Coronary artery (tissue), 2 donors: Measurements from ENCODE around the gene MAP6.

Experiments
- DNase-seq: peaks from one replicate; pipeline ENCODE4 v3.0.0-alpha.2; 2017; ENCODE audit warnings: low spot score
- H3K27ac ChIP-seq, 2 donors: fragments of 200-600 bp; sonication (generic); one replicate each; pipeline ENCODE4 v1.5.1; 2016 to 2019
- H3K4me3 ChIP-seq: fragments of 200-600 bp; sonication (generic); 2 replicates; pipeline ENCODE4 v1.5.1; 2016; ENCODE audit warnings: mild to moderate bottlenecking, moderate library complexity
- TF ChIP-seq, protein P1 (sequence below): fragments of 200-600 bp; sonication (generic); IDR thresholded peaks from one replicate; pipeline ENCODE4 v1.5.1; 2019; ENCODE audit warnings: antibody characterized with exemption

MAP6 gene

DNA sequence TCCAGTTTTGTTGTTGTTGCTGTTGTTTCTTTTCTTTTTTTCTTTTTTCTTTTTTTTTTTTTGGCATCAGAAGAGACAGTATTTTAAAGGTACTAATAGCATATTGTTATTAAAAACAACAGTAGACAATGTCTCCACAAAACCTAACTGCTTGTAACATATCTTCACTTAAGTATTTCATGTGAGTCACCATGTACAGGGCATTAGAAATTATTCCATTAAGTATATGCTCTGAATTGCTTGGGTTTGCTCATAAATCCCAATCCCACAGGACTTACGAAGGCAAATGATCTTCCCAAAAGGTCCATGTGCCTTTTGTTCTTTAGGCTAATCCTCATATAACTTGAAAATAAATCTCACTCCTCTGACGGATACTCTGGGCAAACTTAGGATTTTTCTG is 35.9 kb downstream of the MAP6 start:
- H3K27ac ChIP-seq: no peak overlapping the region

DNA sequence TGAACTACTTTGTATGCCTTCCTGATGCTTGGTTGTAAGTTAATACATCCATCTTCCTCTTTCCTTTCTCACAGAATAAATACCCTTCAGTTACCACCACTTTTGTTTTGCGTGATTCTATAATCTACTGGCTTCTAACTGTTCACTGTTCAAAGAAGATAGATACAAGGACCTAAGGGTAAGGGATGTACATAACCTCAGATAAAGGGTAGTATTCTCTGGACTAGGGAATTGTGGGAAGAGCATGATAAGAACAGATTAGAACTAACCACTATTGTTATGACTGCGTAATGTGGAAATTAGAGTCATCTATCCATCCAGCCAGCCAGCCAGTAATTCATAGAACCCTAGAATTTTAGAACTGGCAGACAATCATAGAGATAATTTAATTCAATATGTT is 36.4 kb downstream of the MAP6 start:
- DNase-seq: no peak

More for the DNA sequence above, 35.9 kb downstream of the MAP6 start:
- H3K4me3 ChIP-seq: no peak overlapping the region
- TF ChIP-seq, protein P1, sequence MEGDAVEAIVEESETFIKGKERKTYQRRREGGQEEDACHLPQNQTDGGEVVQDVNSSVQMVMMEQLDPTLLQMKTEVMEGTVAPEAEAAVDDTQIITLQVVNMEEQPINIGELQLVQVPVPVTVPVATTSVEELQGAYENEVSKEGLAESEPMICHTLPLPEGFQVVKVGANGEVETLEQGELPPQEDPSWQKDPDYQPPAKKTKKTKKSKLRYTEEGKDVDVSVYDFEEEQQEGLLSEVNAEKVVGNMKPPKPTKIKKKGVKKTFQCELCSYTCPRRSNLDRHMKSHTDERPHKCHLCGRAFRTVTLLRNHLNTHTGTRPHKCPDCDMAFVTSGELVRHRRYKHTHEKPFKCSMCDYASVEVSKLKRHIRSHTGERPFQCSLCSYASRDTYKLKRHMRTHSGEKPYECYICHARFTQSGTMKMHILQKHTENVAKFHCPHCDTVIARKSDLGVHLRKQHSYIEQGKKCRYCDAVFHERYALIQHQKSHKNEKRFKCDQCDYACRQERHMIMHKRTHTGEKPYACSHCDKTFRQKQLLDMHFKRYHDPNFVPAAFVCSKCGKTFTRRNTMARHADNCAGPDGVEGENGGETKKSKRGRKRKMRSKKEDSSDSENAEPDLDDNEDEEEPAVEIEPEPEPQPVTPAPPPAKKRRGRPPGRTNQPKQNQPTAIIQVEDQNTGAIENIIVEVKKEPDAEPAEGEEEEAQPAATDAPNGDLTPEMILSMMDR: no peak
- no peak for DNase-seq

DNA sequence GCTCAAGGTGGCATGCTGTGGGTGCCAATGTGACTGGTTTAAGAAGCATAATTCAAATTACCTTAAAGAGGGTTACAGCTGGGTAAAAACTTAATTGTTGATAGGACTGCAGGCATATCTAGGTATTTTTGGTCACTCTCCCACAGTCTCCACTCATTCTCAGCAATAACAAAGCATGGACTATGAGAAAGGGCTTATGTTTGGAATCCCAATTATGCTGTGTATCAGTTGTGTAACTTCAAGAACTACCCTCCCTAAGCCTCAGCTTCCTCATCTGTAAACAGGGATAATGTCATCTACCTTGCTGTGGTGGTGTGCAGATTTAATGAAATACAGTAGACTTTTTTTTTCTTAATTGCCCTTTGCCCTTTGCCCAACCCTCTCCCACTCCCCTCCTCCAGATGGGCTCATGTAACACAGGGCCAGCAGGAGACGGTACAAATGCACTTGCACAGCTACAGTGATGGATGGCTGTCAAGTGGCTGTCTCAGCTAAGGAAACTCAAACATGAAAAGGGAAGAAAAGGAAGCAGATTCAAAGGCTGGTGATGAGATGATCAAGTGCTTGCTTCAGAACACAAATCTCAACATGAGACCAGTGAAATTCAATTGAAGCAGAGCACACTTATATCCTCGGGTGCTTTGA is 37.6 kb downstream of the MAP6 start:
- no peak for DNase-seq
- Histone ChIP-seq H3K4me3 (no peak overlapping the region), H3K27ac (no peak overlapping the region)

More for the DNA sequence above, 36.4 kb downstream of the MAP6 start:
- Histone ChIP-seq H3K4me3 (no peak overlapping the region), H3K27ac (no peak overlapping the region)
- TF ChIP-seq, protein P1: no peak

DNA sequence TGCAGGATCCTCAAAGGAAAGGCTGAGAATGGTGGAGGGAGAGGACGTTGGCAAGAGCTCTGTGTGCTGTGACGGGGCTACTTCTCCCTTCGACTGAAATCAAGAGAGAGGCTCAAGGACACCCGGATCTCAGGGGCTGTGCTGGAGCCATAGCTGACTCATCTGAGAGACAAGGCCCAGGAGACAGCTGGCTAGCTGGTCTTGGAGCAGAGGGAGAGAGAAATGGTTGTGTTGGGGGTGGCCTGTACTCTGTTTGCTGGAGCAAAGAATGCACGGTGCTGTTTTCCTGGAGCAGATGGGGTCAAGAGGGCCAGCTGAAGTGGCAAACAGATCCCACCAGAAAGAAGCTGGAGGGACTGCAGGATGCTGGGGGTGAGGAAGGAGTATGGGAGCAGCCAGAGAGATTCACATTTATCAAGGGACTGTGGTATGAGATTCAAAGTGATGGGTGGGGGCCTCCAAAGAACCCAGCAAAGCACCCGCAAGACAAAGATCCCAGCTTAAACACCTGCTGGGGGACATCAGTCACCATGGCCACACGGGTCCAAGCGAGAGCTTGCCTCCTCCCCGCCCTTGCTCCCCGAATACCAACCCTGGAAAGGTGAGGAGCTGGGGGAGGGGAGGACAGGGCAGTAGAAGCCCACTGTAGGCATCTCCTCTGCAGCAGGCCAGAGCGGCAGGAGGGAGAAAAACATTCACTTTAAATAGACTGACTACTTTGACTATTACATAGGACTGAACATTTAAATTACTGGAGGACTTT is 40.8 kb downstream of the MAP6 start:
- Histone ChIP-seq H3K4me3 (no peak overlapping the region), H3K27ac (no peak overlapping the region)
- no peak for DNase-seq
- TF ChIP-seq, protein P1: no peak

More for the DNA sequence above, 37.6 kb downstream of the MAP6 start:
- TF ChIP-seq, protein P1: no peak

DNA sequence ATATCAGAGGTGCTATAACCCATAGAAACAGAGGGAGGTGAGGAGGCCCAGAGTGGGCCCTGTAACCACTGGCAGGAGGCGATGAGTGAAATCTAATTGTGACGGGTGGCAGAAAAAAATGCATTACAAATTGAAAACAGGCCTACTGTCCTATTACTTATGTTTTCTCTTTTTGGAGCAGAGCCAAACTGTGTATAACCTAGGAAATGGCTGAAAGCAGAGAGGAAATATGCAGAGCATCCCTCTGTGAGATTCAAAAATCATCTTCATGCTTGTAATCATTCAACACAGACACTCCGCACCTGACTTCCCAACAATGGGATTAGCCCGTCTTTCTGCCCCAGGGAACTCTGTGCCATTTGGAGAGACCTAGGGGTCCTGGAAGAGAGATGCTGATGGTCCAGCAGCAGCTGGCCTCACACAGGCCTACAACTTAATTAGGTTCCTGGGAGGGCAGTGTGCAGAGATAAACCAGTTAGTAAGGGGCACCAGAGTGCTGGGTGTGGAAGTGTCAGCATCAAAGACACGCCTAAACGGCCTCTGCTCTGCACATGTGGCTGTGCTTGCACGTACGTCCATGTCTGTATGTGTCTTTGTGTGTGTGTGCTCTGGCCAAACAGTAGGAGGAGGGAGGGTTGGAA is 41.8 kb downstream of the MAP6 start:
- no peak overlapping the region for H3K4me3 ChIP-seq
- TF ChIP-seq, protein P1: no peak
- H3K27ac ChIP-seq: no peak overlapping the region
- DNase-seq: no peak

DNA sequence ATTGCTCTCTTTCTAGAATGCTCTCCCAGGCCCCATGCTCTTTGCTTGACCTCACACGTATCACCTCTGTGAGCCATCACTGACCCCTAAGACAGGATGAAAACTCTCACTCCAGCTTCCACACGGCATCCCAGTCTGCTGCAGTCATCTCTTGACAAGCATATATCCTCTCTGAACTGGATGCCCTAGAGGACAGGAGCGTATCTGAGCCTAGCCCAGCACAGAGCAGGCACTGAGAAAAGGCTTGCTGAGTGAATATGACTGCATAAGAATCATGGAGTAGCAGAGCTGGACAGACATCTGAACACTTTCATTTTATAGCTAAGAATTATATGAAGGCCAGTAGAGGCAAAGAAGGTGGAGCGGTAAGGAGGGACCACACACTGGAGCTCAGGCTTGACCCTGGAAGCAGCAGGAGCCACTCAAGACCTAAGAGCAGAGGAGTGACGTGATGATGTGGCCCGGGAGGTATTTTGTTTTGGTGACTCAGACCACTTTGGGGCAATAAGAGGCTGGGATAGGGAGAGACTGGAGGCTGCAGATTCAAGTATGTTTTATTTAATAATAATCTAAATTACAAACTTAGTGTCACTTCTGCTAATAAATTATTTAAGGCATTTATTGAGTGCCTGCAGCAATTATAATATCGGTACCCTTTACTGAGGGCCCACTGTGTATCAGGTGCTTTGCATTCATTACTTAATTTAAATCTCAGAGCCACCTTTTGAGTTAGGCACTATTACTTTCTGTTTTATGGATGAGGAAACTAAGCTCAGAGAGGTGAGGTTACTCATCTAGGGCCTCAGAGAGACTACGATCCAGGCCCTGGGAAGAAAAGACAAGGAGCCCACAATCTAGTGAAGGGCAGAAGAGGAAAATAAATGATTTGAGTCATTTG is 42.6 kb downstream of the MAP6 start:
- DNase-seq: no peak
- TF ChIP-seq, protein P1: no peak
- no peak overlapping the region for H3K4me3 ChIP-seq

More for the DNA sequence above, 42.6 kb downstream of the MAP6 start:
- no peak overlapping the region for H3K27ac ChIP-seq
